K562 (cell line): ENCODE results near the gene AKT1. TPM values are rescaled to one million over a fixed set of nuclear protein-coding genes. Genes with fewer than 3 reads are reported as not detected.

Experiments used
- ATAC-seq: fragments of 200-7000 bp; cut with Tn5 transposase; 3 replicates; pipeline ENCODE4 v1.9.1; 2020; ENCODE audit warnings: moderate library complexity
- BruUV-seq: library from RNA; stranded (reverse); fragments of 400-500 nt; replicated peaks from 2 replicates; lab custom pipeline; 2021; lab: Mats Ljungman, UMichigan
- CTCF ChIA-PET: fragments of 300-600 bp; formaldehyde crosslinking; extraction: SDS; loops from one replicate; lab custom pipeline; 2021; ENCODE audit warnings: low intra/inter-chr PET ratio; lab: Yijun Ruan, JAX
- POLR2A ChIA-PET: fragments of 300-600, 350-650 bp; sonication (Branson Sonifier 250); formaldehyde crosslinking; extraction: SDS; loops from one replicate; lab custom pipeline; 2021; ENCODE audit warnings: antibody characterized with exemption, inconsistent platforms; lab: Yijun Ruan, JAX
- DNase-seq, 4 experiments: peaks; one replicate each; pipeline versions ENCODE4 v3.0.0 to v3.0.0-alpha.2; 2011 to 2018; ENCODE audit warnings: low spot score in 3 of 4, mixed read lengths in 3 of 4; ENCODE audit errors: extremely low read depth in 1 of 4
- FAIRE-seq: peaks from 2 replicates; lab custom pipeline; 2011; peaks lifted over from hg19 to GRCh38; lab: Jason Lieb, UNC
- H2AFZ ChIP-seq: 2 replicates; pipeline ENCODE4 v1.6.0; 2011; ENCODE audit warnings: low read depth, low read length, control low read depth, inconsistent platforms
- H3K27ac ChIP-seq: fragments of 200-600 bp; 3 replicates; pipeline ENCODE4 v1.8.0; 2011; ENCODE audit warnings: low read depth, mild to moderate bottlenecking, control low read depth, inconsistent platforms, low read length, moderate library complexity, mixed read lengths; ENCODE audit errors: extremely low read depth
- H3K27me3 ChIP-seq, 2 experiments: fragments of 300-600 bp in 1 of 2; 2 replicates in 1 of 2; 3 replicates in 1 of 2; pipeline versions ENCODE4 v1.6.0 to v1.8.0; 2011; ENCODE audit warnings: inconsistent platforms in 2 of 2, low read length in 2 of 2, mild to moderate bottlenecking in 1 of 2, mixed read lengths in 1 of 2, moderate library complexity in 1 of 2; ENCODE audit not compliant: control insufficient read depth in 2 of 2, insufficient read depth in 2 of 2
- H3K36me3 ChIP-seq: fragments of 300-600 bp; 3 replicates; pipeline ENCODE4 v1.8.0; 2011; ENCODE audit warnings: mild to moderate bottlenecking, low read length, inconsistent platforms; ENCODE audit not compliant: control insufficient read depth, insufficient read depth
- H3K4me1 ChIP-seq, 2 experiments: fragments of 200-600 bp in 1 of 2; replicated peaks in 1 of 2; 2 replicates in 1 of 2; 3 replicates in 1 of 2; pipeline versions ENCODE4 v1.5.1 to v1.8.0; 2011; ENCODE audit warnings: inconsistent platforms in 2 of 2, low read length in 2 of 2, mild to moderate bottlenecking in 1 of 2, mixed read lengths in 1 of 2, moderate library complexity in 1 of 2; ENCODE audit not compliant: control insufficient read depth in 2 of 2, insufficient read depth in 2 of 2
- H3K4me2 ChIP-seq: 2 replicates; pipeline ENCODE4 v1.6.1; 2011; ENCODE audit warnings: low read length, control low read depth, inconsistent platforms, mixed read lengths; ENCODE audit not compliant: insufficient read depth
- H3K4me3 ChIP-seq: fragments of 200-600 bp; sonication (generic), shearing (Covaris generic); 2 replicates; pipeline ENCODE4 v1.5.1; 2016; ENCODE audit warnings: control low read depth, inconsistent platforms
- H3K79me2 ChIP-seq: fragments of 200-600 bp; 3 replicates; pipeline ENCODE4 v1.8.0; 2011; ENCODE audit warnings: low read length, inconsistent platforms; ENCODE audit not compliant: control insufficient read depth, insufficient read depth
- H3K9ac ChIP-seq, 2 experiments: 2 replicates each; pipeline versions ENCODE4 v1.6.0 to v1.6.1; 2011; ENCODE audit warnings: low read depth in 2 of 2, low read length in 2 of 2, control low read depth in 1 of 2, inconsistent platforms in 1 of 2, mild to moderate bottlenecking in 1 of 2, mixed read lengths in 1 of 2; ENCODE audit not compliant: insufficient read depth in 1 of 2
- H3K9me1 ChIP-seq: one replicate; pipeline ENCODE4 v1.6.0; 2011; ENCODE audit warnings: inconsistent platforms, mild to moderate bottlenecking, low read length, moderate library complexity; ENCODE audit not compliant: control insufficient read depth, insufficient read depth
- H3K9me3 ChIP-seq: replicated peaks from 2 replicates; pipeline ENCODE4 v1.5.1; 2011; ENCODE audit warnings: low read depth, low read length, inconsistent platforms; ENCODE audit not compliant: control insufficient read depth, insufficient read depth
- H4K20me1 ChIP-seq: replicated peaks from 2 replicates; pipeline ENCODE4 v1.6.1; 2011; ENCODE audit warnings: low read length, inconsistent platforms, mixed read lengths; ENCODE audit not compliant: control insufficient read depth, insufficient read depth
- EP300 ChIP-seq: IDR thresholded peaks from 2 replicates; pipeline ENCODE4 v1.6.1; 2012; ENCODE audit warnings: low read length, improper control_type of control experiment
- MYBL2 ChIP-seq, 2 experiments: fragments of 450-650 bp in 1 of 2; sonication (generic) in 1 of 2; formaldehyde crosslinking in 1 of 2; IDR thresholded peaks; 2 replicates each; pipeline versions ENCODE4 v1.6.1 to v1.8.1; 2017 to 2022; ENCODE audit warnings: borderline replicate concordance in 1 of 2, inconsistent platforms in 1 of 2, low read depth in 1 of 2, mild to moderate bottlenecking in 1 of 2, missing genetic modification reagents in 1 of 2, moderate library complexity in 1 of 2
- PPARD ChIP-seq: fragments of 250-450 bp; sonication (Bioruptor Pico); IDR thresholded peaks from 2 replicates; pipeline ENCODE4 v1.8.0; 2022; ENCODE audit warnings: inconsistent platforms, mild to moderate bottlenecking, moderate library complexity
- TAF7 ChIP-seq: fragments of 450-650 bp; IDR thresholded peaks from 2 replicates; pipeline ENCODE4 v1.6.1; 2016; ENCODE audit warnings: missing genetic modification characterization, missing compliant biosample characterization
- TBL1XR1 ChIP-seq, 2 experiments: IDR thresholded peaks; 2 replicates each; pipeline ENCODE4 v1.6.1; 2012; ENCODE audit warnings: improper control_type of control experiment in 2 of 2, low read length in 2 of 2, mild to moderate bottlenecking in 1 of 2
- WGBS: fragments of 100-300 bp; shearing (Covaris generic); methylation state at CpG from one replicate; pipeline ENCODE4 v1.1.6; 2016; ENCODE audit warnings: low coverage, mixed read lengths; ENCODE audit not compliant: insufficient coverage; ENCODE audit errors: missing lambda C conversion rate; 5-methylcytosine and 5-hydroxymethylcytosine counted together
- in situ Hi-C: fragments of 300-500 bp; cut with MboI; formaldehyde crosslinking; loops from 4 replicates; pipeline ENCODE4 v1.15.0; 2018; ENCODE audit warnings: inconsistent platforms, mixed read lengths
- intact Hi-C: fragments of 100-400 bp; cut with micrococcal nuclease; formaldehyde crosslinking; loops from 2 replicates; pipeline ENCODE4 v1.14.2; 2022
- polyA plus RNA-seq, 8 experiments: library from polyadenylated mRNA; depleted of rRNA in 4 of 8; stranded (reverse) in 5 of 8; unstranded in 3 of 8; fragments of >200 nt; fragmentation: Nextera tagmentation in 2 of 8; fragmentation: Illumina TruSeq in 1 of 8; extraction: Ambion mirVana in 2 of 8; extraction: Trizol in 1 of 8; gene quantifications; 2 replicates each; pipeline versions ENCODE4 v1.2.1 to v1.2.3, GENCODE V29; 2011 to 2014; ENCODE audit warnings: inconsistent platforms in 1 of 8, missing spikeins in 1 of 8
- total RNA-seq, 7 experiments: library from RNA; depleted of rRNA in 6 of 7; stranded (reverse); fragments of >200 nt in 6 of 7; fragmentation: Illumina TruSeq in 2 of 7; extraction: Trizol in 2 of 7; gene quantifications; 2 replicates each; pipeline versions ENCODE4 v1.2.1 to v1.2.3, GENCODE V29; 2011 to 2021; ENCODE audit warnings: low replicate concordance in 1 of 7
- TF ChIP-seq, protein P1 (sequence below), 2 experiments: IDR thresholded peaks; 2 replicates each; pipeline ENCODE4 v1.6.1; 2011; ENCODE audit warnings: borderline replicate concordance in 1 of 2, control low read depth in 1 of 2, low read depth in 1 of 2, low read length in 1 of 2, mild to moderate bottlenecking in 1 of 2, mixed read lengths in 1 of 2, moderate library complexity in 1 of 2; ENCODE audit not compliant: insufficient read depth in 1 of 2, insufficient read length in 1 of 2, poor library complexity in 1 of 2, severe bottlenecking in 1 of 2; ENCODE audit errors: extremely low read depth in 1 of 2
- TF ChIP-seq, protein P2 (sequence below): fragments of 450-650 bp; IDR thresholded peaks from 2 replicates; pipeline ENCODE4 v1.7.0; 2016; ENCODE audit warnings: borderline replicate concordance

Gene AKT1
- total and polyA plus RNA-seq, 9 of the 15 experiments (the other 6 are each of a cell fraction or from before 2014, with no cell fraction given): 0.49 to 132 (median 75.1) TPM

DNA sequence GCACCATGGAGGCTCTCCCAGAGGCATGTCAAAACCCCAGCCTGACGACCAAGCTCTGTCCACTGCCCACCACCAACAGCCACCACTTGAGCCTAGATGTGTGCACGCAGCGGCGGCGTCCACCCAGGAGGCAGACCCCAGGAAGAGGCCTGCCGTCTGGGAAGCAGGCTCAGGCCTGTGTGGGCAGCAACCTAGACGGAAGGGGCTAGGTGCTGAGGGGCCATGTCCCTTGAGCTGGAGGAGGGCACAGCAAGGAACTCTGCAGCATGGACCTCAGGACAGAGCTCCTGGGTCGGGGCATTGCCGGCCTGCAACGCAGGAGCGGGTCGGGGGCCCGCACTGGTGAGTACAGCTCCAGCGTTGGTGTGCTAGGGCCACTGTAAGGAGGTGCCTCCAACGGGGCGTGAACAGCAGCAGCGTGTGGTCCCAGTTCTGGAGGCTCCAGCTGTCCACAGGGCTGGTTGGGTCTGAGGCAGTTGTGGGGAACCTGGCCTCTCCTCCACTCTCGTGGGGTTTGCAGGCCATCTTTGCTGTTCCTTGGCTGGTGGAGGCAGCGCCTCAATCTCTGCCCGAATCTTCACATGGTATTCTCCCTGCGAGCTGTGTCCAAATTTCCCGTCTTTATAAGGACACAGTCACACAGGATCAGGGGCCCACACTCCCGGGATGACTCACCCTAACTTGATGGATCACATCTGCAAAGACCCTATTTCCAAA is 25.8 kb upstream of the AKT1 start:
- H3K9ac ChIP-seq: no peak overlapping the region
- no peaks in the 10 kb centered on the region for H3K9me1 ChIP-seq
- ATAC-seq: no peak
- no peak for TF ChIP-seq PPARD (CRISPR knock-in tag)
- TF ChIP-seq, protein P1, sequence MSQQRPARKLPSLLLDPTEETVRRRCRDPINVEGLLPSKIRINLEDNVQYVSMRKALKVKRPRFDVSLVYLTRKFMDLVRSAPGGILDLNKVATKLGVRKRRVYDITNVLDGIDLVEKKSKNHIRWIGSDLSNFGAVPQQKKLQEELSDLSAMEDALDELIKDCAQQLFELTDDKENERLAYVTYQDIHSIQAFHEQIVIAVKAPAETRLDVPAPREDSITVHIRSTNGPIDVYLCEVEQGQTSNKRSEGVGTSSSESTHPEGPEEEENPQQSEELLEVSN (IDR thresholded peaks at IDR 0.05; ENCODE audit: borderline replicate concordance in 1 of 2, extremely low read depth in 1 of 2, insufficient read depth in 1 of 2, insufficient read length in 1 of 2, low read depth in 1 of 2, low read length in 1 of 2, poor library complexity in 1 of 2, severe bottlenecking in 1 of 2): no peak
- no peak for TF ChIP-seq EP300
- TF ChIP-seq TAF7: no peak
- TF ChIP-seq, protein P2, sequence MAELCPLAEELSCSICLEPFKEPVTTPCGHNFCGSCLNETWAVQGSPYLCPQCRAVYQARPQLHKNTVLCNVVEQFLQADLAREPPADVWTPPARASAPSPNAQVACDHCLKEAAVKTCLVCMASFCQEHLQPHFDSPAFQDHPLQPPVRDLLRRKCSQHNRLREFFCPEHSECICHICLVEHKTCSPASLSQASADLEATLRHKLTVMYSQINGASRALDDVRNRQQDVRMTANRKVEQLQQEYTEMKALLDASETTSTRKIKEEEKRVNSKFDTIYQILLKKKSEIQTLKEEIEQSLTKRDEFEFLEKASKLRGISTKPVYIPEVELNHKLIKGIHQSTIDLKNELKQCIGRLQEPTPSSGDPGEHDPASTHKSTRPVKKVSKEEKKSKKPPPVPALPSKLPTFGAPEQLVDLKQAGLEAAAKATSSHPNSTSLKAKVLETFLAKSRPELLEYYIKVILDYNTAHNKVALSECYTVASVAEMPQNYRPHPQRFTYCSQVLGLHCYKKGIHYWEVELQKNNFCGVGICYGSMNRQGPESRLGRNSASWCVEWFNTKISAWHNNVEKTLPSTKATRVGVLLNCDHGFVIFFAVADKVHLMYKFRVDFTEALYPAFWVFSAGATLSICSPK: no peak
- TF ChIP-seq MYBL2 (IDR thresholded peaks at IDR 0.05; ENCODE audit: low read depth): no peak
- TF ChIP-seq MYBL2 (CRISPR knock-in tag; IDR thresholded peaks at IDR 0.05; ENCODE audit: borderline replicate concordance): no peak
- no peak for TF ChIP-seq TBL1XR1 (IDR thresholded peaks at IDR 0.05; ENCODE audit: low read length in 2 of 2)
- ChIA-PET CTCF (no interaction called here), POLR2A (interaction anchor here (0.6 kb wide), 1 partner anchor 18 kb away, joined by 4 read pairs; no protein-coding TSS in a partner anchor)
- peaks cover 8% of the 10 kb centered on the region; the same call in 1 of the 3 replicates for H3K36me3 ChIP-seq
- peaks cover 15% of the 10 kb centered on the region for H3K79me2 ChIP-seq
- peaks cover 2 to 37% of the 10 kb centered on the region in 2 experiments; a peak in 3 of 5 replicates for H3K4me1 ChIP-seq
- no peaks in the 10 kb centered on the region for H4K20me1 ChIP-seq
- no peaks in the 10 kb centered on the region for H3K27me3 ChIP-seq
- no peak overlapping the region for H3K4me2 ChIP-seq
- FAIRE-seq: no peak
- H3K9me3 ChIP-seq: no peaks in the 10 kb centered on the region
- no peak overlapping the region for H3K4me3 ChIP-seq
- no peak overlapping the region for H2AFZ ChIP-seq
- BruUV-seq: no TSS peak
- WGBS: 73% methylated on average over 10 of the region's 23 CpGs
- in situ Hi-C loops: loop anchor here (5.0 kb wide), 1 partner anchor 54 kb away; no protein-coding TSS in a partner anchor
- H3K27ac ChIP-seq: no peak overlapping the region
- DNase-seq: peak in 1 of 4 experiments; percentile 1
- intact Hi-C loops: no loop called here
